PFSK-1 (cell line): ENCODE measurements around the gene CLMN.

Experiments used
- FOXP2 ChIP-seq: optimal IDR thresholded peaks from 2 replicates; pipeline ENCODE3; 2011; ENCODE audit warnings: borderline replicate concordance, control low read depth, inconsistent platforms; ENCODE audit not compliant: insufficient read depth; ENCODE audit errors: extremely low read length, extremely low read depth
- POLR2AphosphoS5 ChIP-seq: IDR thresholded peaks from 2 replicates; pipeline ENCODE4 v1.6.1; 2012; ENCODE audit warnings: low read depth, mild to moderate bottlenecking, control low read depth, low read length, moderate library complexity
- SIN3A ChIP-seq: IDR thresholded peaks from 2 replicates; pipeline ENCODE4 v1.6.1; 2012; ENCODE audit warnings: mild to moderate bottlenecking, low read length, moderate library complexity, borderline replicate concordance; ENCODE audit not compliant: insufficient read depth
- TAF1 ChIP-seq: IDR thresholded peaks from 2 replicates; pipeline ENCODE4 v1.6.1; 2012; ENCODE audit warnings: low read length, control low read depth, borderline replicate concordance; ENCODE audit not compliant: insufficient read depth
- TF ChIP-seq, protein P1 (sequence below), 2 experiments: IDR thresholded peaks; 2 replicates each; pipeline versions ENCODE4 v1.6.1 to v1.8.0; 2011 to 2012; ENCODE audit warnings: low read depth in 2 of 2, low read length in 2 of 2, control low read depth in 1 of 2, inconsistent platforms in 1 of 2, mild to moderate bottlenecking in 1 of 2, moderate library complexity in 1 of 2; ENCODE audit not compliant: insufficient read depth in 1 of 2

CLMN gene

GRCh38 chr14:95196268-95196667, 123.4 kb downstream of the CLMN start:
- no peak for TF ChIP-seq TAF1
- no peak for TF ChIP-seq SIN3A
- TF ChIP-seq, protein P1, sequence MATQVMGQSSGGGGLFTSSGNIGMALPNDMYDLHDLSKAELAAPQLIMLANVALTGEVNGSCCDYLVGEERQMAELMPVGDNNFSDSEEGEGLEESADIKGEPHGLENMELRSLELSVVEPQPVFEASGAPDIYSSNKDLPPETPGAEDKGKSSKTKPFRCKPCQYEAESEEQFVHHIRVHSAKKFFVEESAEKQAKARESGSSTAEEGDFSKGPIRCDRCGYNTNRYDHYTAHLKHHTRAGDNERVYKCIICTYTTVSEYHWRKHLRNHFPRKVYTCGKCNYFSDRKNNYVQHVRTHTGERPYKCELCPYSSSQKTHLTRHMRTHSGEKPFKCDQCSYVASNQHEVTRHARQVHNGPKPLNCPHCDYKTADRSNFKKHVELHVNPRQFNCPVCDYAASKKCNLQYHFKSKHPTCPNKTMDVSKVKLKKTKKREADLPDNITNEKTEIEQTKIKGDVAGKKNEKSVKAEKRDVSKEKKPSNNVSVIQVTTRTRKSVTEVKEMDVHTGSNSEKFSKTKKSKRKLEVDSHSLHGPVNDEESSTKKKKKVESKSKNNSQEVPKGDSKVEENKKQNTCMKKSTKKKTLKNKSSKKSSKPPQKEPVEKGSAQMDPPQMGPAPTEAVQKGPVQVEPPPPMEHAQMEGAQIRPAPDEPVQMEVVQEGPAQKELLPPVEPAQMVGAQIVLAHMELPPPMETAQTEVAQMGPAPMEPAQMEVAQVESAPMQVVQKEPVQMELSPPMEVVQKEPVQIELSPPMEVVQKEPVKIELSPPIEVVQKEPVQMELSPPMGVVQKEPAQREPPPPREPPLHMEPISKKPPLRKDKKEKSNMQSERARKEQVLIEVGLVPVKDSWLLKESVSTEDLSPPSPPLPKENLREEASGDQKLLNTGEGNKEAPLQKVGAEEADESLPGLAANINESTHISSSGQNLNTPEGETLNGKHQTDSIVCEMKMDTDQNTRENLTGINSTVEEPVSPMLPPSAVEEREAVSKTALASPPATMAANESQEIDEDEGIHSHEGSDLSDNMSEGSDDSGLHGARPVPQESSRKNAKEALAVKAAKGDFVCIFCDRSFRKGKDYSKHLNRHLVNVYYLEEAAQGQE (IDR thresholded peaks at IDR 0.05; ENCODE audit: insufficient read depth in 1 of 2, low read depth in 2 of 2, low read length in 2 of 2): no peak

GRCh38 chr14:95195031-95195430, 124.7 kb downstream of the CLMN start:
- TF ChIP-seq POLR2AphosphoS5 (no peak), SIN3A (no peak), TAF1 (no peak), FOXP2 (no peak)
- TF ChIP-seq, protein P1 (IDR thresholded peaks at IDR 0.05; ENCODE audit: insufficient read depth in 1 of 2, low read depth in 2 of 2, low read length in 2 of 2): no peak

- TF ChIP-seq TAF1 (no peak), FOXP2 (no peak), SIN3A (no peak)
These were observed 126.6 kb downstream of the CLMN start for GRCh38 chr14:95193081-95193480.

- TF ChIP-seq FOXP2 (no peak), POLR2AphosphoS5 (no peak), TAF1 (no peak), SIN3A (no peak)
- TF ChIP-seq, protein P1 (IDR thresholded peaks at IDR 0.05; ENCODE audit: insufficient read depth in 1 of 2, low read depth in 2 of 2, low read length in 2 of 2): no peak
These were observed 127.4 kb downstream of the CLMN start for GRCh38 chr14:95192311-95192710.

DNA sequence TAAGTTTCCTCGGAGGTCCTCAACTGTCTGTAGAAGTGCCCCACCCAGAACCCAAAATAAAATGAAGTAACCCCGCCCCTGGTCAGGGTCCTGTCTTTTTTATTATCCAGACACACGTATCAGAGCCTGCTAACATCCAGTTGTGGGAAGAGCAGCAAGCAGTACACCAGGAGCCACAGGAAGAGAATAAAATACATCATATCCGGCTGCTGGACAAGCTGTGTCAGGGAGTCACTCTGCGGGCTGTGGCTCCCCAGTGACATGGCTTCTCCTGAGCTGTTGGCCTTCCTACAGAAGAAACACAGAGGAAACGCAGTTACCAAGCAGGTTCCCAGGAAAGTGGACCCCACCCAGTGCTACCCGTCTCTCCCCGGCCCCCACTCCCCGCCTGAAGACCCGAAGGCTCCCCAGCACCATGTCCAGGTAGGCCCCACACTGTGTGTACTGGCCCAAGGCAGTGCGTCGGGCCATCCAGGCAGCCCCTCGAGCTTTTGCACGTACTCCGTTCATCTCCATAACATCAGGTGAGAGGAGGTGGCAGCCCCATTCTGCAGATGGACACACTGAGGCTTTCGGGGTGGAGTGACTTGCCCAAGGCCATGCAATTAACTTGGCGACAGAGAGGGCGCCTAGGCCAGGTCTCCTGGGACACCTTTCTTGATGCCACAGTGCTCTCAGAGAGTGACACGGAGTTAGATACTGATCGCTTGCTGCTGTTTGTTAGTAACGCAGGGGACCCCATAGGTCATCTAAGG, 128.1 kb downstream of the CLMN start:
- TF ChIP-seq, protein P1 (IDR thresholded peaks at IDR 0.05; ENCODE audit: insufficient read depth in 1 of 2, low read depth in 2 of 2, low read length in 2 of 2): no peak
- TF ChIP-seq FOXP2: no peak
- no peak for TF ChIP-seq SIN3A
- no peak for TF ChIP-seq POLR2AphosphoS5
- TF ChIP-seq TAF1: no peak
